Measurements from ENCODE around the gene SLC24A4.

Gene SLC24A4

DNA sequence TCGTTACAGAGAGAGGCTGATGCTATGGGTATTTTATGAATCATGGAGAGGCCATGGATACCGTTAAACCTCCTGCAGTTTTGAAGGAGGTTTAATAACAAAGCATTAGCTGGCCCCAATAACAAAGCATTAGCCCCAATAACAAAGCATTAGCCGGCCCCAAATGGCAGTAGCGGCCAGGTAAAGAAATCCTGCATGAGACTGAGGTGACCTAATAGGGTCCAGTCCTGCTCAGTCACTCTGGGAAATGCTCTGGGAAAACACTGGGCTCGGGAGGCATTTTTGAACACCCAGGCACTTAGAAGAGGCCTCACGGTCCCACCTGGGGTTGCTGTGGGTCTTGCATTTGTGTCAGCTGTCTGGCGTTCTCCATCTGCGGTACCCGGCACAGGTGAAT, 189.8 kb downstream of the SLC24A4 start:
- TF ChIP-seq SPI1 (IDR thresholded peaks at IDR 0.05; ENCODE audit: borderline replicate concordance, low read depth), result no peak
- TF ChIP-seq, protein P1, sequence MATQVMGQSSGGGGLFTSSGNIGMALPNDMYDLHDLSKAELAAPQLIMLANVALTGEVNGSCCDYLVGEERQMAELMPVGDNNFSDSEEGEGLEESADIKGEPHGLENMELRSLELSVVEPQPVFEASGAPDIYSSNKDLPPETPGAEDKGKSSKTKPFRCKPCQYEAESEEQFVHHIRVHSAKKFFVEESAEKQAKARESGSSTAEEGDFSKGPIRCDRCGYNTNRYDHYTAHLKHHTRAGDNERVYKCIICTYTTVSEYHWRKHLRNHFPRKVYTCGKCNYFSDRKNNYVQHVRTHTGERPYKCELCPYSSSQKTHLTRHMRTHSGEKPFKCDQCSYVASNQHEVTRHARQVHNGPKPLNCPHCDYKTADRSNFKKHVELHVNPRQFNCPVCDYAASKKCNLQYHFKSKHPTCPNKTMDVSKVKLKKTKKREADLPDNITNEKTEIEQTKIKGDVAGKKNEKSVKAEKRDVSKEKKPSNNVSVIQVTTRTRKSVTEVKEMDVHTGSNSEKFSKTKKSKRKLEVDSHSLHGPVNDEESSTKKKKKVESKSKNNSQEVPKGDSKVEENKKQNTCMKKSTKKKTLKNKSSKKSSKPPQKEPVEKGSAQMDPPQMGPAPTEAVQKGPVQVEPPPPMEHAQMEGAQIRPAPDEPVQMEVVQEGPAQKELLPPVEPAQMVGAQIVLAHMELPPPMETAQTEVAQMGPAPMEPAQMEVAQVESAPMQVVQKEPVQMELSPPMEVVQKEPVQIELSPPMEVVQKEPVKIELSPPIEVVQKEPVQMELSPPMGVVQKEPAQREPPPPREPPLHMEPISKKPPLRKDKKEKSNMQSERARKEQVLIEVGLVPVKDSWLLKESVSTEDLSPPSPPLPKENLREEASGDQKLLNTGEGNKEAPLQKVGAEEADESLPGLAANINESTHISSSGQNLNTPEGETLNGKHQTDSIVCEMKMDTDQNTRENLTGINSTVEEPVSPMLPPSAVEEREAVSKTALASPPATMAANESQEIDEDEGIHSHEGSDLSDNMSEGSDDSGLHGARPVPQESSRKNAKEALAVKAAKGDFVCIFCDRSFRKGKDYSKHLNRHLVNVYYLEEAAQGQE (IDR thresholded peaks at IDR 0.05; ENCODE audit: insufficient replicate concordance, low read depth), result no peak
- no peak for TF ChIP-seq GABPA (IDR thresholded peaks at IDR 0.05; ENCODE audit: low read depth)
- TF ChIP-seq, protein P2, sequence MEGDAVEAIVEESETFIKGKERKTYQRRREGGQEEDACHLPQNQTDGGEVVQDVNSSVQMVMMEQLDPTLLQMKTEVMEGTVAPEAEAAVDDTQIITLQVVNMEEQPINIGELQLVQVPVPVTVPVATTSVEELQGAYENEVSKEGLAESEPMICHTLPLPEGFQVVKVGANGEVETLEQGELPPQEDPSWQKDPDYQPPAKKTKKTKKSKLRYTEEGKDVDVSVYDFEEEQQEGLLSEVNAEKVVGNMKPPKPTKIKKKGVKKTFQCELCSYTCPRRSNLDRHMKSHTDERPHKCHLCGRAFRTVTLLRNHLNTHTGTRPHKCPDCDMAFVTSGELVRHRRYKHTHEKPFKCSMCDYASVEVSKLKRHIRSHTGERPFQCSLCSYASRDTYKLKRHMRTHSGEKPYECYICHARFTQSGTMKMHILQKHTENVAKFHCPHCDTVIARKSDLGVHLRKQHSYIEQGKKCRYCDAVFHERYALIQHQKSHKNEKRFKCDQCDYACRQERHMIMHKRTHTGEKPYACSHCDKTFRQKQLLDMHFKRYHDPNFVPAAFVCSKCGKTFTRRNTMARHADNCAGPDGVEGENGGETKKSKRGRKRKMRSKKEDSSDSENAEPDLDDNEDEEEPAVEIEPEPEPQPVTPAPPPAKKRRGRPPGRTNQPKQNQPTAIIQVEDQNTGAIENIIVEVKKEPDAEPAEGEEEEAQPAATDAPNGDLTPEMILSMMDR (IDR thresholded peaks at IDR 0.05; ENCODE audit: insufficient read depth, low read length), result no peak
- no peak; the same call in 1 of the 2 replicates for TF ChIP-seq POLR2AphosphoS5 (IDR thresholded peaks at IDR 0.05; ENCODE audit: low read depth)
- Histone ChIP-seq H3K27me3 (ENCODE audit: insufficient read depth, poor library complexity, severe bottlenecking) (no peaks in the 10 kb centered on the region), H3K27ac (replicated peaks) (peak overlapping the region; percentile 98), H3K4me3 (replicated peaks; ENCODE audit: insufficient read depth, low read length) (no peak overlapping the region)
- DNase-seq (ENCODE audit: low read depth in 1 of 2, low spot score in 1 of 2), result no peak

DNA sequence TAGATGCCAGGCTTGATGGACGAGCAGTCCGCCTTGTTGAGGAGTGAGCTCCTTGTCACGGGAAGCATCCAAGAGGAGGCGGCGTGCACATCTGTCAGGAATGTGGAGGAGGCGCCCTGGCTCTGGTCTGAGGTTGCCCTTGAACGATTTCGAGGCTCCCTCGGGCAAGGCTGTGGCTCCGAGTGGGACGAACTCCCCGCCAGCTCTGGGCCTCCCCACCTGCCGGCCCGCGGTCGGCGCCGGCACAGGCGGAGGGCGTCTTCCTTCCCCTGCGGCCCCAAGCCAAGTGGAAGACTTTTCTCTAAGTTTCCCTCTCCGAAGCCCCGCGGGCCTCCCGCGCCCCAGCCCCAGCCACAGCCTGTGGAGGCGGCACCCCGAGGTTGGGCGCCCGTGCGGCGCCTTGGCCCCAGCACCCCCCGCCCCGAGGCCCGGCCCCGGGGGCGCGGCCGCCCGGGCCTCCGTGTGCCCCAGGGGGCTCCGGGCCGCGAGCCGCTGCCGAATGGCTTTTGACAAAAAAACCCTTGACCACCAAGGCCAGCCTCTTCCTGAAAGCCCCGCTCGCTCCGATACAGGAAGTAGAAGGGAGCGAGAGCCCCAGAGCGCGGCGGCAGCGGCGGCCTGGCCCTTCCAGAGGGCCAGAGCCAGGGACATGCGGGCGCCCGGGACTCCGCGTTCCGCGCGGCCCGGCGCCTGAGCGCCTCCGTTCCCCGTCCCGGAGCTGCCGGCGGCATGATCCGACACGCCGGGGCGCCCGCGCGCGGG, 190.4 kb downstream of the SLC24A4 start, which contains the start of gene RIN3:
Gene RIN3, plus strand, starts transcription at position 578 of the 762 bp plus-strand sequence. Its CDS starts 152 bp downstream, at position 730.
- no peaks in the 10 kb centered on the region for H3K27me3 ChIP-seq (ENCODE audit: insufficient read depth, poor library complexity, severe bottlenecking)
- TF ChIP-seq, protein P1 (IDR thresholded peaks at IDR 0.05; ENCODE audit: insufficient replicate concordance, low read depth), result peak; percentile 10
- TF ChIP-seq, protein P2 (IDR thresholded peaks at IDR 0.05; ENCODE audit: insufficient read depth, low read length), result no peak
- peak; percentile 70 for TF ChIP-seq POLR2AphosphoS5 (IDR thresholded peaks at IDR 0.05; ENCODE audit: low read depth)
- peak within 1 kb of the TSS; percentile 53 for H3K4me3 ChIP-seq (replicated peaks; ENCODE audit: insufficient read depth, low read length)
- peak within 1 kb of the TSS; percentile 98 for H3K27ac ChIP-seq (replicated peaks)
- peak in 1 of 2 experiments; percentile 63 for DNase-seq (ENCODE audit: low read depth in 1 of 2, low spot score in 1 of 2)

DNA sequence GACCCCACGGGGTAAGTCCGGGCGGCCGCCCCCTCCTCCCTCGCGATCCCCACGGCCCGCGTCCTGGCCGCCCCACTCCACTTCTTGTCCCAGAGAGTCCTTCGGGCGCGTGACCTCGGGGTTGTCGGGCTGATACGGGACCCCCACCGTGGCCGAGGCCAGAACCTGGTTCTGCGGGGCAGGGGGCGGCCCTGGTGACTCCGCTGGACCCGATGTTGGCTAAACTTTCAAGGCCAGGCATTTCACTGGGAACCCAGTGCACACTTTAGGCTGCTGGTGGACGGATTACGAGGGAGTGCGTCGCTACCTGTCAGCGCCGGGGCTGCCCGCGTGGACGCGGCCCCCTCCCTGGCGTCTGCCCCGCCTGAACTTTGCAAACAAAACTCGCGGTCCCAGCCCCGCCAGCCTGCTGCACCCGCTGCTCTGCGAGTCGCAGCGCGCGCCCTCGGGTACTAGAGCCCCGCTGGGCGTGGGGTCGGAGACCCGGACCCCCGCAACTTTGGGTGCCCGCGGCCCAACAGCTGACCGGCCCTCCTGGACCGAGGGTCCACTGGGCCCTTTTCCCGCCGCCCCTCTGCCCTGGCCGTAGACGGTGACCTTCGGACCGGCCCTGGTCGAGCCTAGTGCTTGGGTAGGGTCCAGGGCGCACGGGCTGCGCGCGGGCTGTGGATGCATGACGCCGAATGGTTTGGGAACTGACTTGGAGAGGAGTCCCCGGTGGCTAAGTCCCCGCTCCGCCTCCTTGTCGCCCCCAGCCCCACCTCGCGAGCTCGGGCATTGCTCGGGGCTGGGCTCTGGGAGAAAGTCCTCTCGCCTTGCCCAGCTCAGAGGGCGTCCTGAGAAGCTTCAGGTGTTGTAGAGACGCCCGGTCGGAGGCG, 191.2 kb downstream of the SLC24A4 start:
- no peak for DNase-seq (ENCODE audit: low read depth in 1 of 2, low spot score in 1 of 2)
- Histone ChIP-seq H3K27ac (replicated peaks) (peak overlapping the region; percentile 98), H3K27me3 (ENCODE audit: insufficient read depth, poor library complexity, severe bottlenecking) (no peaks in the 10 kb centered on the region), H3K4me3 (replicated peaks; ENCODE audit: insufficient read depth, low read length) (peak overlapping the region; percentile 53)
- peak; percentile 30; the same call in 1 of the 2 replicates for TF ChIP-seq POLR2AphosphoS5 (IDR thresholded peaks at IDR 0.05; ENCODE audit: low read depth)
- TF ChIP-seq GABPA (IDR thresholded peaks at IDR 0.05; ENCODE audit: low read depth), result no peak
- TF ChIP-seq SPI1 (IDR thresholded peaks at IDR 0.05; ENCODE audit: borderline replicate concordance, low read depth), result no peak
- TF ChIP-seq, protein P2 (IDR thresholded peaks at IDR 0.05; ENCODE audit: insufficient read depth, low read length), result no peak
